ENCODE results near the gene SNAP47. TPM values are rescaled to one million over a fixed set of nuclear protein-coding genes. Genes with fewer than 3 reads are reported as not detected.

The SNAP47 gene
- total and polyA plus RNA-seq, 9 of the 15 experiments (the other 6 are each of a cell fraction or from before 2014, with no cell fraction given) = 2.5 to 41.3 (median 32.6) TPM

- no peak for TF ChIP-seq MYNN (IDR thresholded peaks at IDR 0.05)
- no peak for TF ChIP-seq MYNN (CRISPR knock-in tag; IDR thresholded peaks at IDR 0.05)
- TF ChIP-seq CREB1 (IDR thresholded peaks at IDR 0.05) = peak; percentile 91
- TF ChIP-seq CREB1 (CRISPR knock-in tag; IDR thresholded peaks at IDR 0.05) = peak; percentile 92
- TF ChIP-seq TAF7 (tag; IDR thresholded peaks at IDR 0.05) = no peak
- no peak for TF ChIP-seq WHSC1 (IDR thresholded peaks at IDR 0.05; ENCODE audit: low read length)
- TF ChIP-seq CHD2 (IDR thresholded peaks at IDR 0.05; ENCODE audit: low read depth, low read length) = no peak
- no peak for TF ChIP-seq TAF9B (IDR thresholded peaks at IDR 0.05; ENCODE audit: partially characterized antibody)
- no peak for TF ChIP-seq DMBX1 (CRISPR knock-in tag; IDR thresholded peaks at IDR 0.05; ENCODE audit: borderline replicate concordance)
- no peak for TF ChIP-seq CBFA2T3 (IDR thresholded peaks at IDR 0.05)
- TF ChIP-seq ARID4B (CRISPR knock-in tag; IDR thresholded peaks at IDR 0.05) = no peak
- no peak for TF ChIP-seq SRSF7 (optimal IDR thresholded peaks at IDR 0.05; ENCODE audit: low read depth, low read length)
- no peak for TF ChIP-seq ELK3 (CRISPR knock-in tag; IDR thresholded peaks at IDR 0.05)
- TF ChIP-seq ZBTB40 (IDR thresholded peaks at IDR 0.05) = peak; percentile 34; the same call in 1 of the 2 replicates
- no peak for TF ChIP-seq ZBTB40 (CRISPR knock-in tag; IDR thresholded peaks at IDR 0.05)
Measured at GRCh38 chr1:227748496-227749182, 13.4 kb downstream of the SNAP47 start (continued).
